HG02678 (cell line): ENCODE measurements around the gene CDR2L.

Experiments
- ATAC-seq: cut with Tn5 transposase; IDR thresholded peaks from one replicate; pipeline ENCODE4 v1.9.1; 2021; ENCODE audit warnings: mild to moderate bottlenecking, moderate library complexity; ENCODE audit not compliant: unreplicated experiment

Gene CDR2L

DNA sequence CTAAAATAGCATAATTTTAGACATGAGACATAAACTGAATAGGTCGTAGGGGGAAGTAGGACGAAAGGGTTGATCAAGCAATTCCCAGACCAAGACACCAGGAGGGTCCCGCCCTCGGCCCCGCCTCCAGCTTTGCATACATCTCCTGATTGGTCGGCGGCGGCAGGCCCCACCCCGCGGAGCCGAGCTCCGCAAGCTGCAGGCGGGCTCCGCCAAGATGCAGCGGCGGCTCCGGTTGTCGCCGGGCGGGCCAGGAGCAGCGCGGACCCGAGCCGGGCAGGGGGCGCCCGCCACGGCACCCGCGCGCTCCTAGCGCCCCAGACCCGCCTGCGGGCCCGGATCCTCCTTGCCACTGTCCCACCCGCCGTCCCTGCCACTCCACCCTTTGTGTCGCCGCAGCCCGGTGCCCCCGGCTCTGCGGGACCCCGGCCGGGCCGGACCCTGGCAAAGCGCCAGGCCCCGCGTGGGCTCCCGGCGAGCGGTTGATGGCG is at the start of gene CDR2L:
TSS of gene CDR2L (plus strand) at position 215 of the 491 bp plus-strand sequence. CDS start 412 bp downstream, outside the sequence.
- ATAC-seq, result peak; percentile 96

DNA sequence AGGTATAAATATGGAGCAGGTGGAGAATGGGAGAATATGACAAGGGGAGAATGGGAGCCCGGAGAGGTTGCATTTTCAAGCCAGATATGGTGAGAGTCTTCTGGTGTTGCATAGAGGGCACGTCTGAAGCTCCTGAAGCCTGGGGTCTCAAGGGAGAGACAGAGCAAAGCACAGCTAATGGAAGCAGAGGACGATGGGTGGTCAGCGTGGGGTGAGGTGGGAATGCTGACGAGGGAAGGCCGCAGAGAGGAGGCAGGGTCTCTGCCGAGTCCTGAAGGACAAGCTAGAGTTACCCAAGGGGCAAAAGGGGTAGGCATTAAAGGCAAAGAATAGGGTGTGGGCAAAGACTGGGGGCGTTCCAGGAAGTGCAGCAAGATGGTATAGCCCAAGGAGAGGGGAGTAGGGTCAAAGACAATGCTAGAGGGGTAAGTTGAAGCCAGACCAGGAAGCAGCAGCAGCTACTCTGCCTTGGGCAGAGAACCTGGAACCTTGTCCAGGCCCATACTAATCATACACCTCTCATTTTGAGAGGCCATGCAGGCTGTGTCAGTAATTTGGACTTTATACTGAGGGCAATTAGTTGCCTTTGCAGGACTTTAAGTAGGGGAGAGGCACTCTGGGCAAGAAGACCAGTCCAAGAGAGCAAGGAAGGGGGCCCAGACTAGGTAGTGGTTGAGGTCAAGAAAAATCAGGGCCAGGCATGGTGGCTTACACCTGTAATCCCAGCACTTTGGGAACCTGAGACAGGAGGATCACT is 49.1 kb upstream of the CDR2L start:
- ATAC-seq, result no peak

- no peak for ATAC-seq
Measured at GRCh38 chr17:74939534-74939933, 47.9 kb upstream of the CDR2L start.

DNA sequence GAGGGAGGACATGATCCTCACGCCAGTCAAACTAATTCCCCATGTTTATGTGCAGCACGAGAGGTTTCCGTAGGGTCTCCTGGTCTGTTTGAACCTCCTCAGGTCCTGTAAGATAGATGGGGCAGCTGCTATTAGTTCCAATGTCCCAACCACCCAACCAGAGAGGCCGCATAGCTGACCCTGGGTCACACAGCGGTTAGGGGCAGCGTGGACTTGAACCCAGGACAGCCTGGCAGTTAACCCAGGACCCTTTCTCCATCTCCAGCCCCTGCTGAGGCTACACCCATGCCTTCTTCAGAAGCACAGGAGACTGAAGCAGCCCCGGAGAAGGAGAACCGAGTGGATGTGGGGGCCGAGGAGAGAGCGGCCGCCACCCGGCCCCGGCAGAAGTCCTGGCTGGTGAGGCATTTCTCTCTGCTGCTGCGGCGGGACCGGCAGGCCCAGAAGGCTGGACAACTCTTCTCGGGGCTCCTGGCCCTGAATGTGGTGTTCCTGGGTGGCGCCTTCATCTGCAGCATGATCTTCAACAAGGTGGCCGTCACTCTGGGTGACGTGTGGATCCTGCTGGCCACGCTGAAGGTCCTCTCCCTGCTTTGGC is 46.2 kb upstream of the CDR2L start:
- ATAC-seq, result no peak

DNA sequence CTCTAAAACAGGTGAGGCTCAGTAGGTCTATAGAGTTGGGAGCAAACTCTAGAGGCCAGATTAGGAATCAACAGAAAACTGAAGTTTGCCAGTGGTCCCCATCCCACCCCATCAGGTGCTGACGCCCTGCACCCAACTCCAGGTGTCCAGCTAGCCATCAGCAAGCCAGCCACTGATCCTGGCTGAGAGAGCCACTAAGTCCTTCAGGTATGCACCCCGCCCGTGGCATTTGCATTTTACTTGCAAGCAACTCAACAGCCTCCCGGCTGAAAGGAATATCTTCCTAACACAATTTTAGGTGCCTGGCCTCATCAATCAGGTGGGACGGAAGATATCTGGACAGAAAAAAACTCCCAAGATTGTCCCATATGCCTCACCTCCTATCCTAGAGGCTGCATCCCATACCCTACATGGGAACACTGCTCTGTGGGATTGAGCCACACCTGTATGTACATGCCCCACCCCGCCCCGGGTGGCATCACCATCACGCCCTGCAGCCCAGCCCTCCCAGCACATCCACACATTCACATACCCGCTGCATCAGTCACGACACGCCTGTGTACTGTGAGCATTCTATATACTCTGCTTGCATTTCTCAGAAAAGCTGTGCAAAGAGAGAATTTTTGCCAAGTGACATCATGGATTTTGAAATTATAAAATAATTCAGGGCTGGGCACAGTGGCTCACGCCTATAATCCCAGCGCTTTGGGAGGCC is 43.5 kb upstream of the CDR2L start:
- ATAC-seq, result no peak

GRCh38 chr17:74945543-74945942 is 41.9 kb upstream of the CDR2L start:
- ATAC-seq, result peak; percentile 52

- no peak for ATAC-seq
Measured at GRCh38 chr17:74946641-74947040, 40.8 kb upstream of the CDR2L start.

DNA sequence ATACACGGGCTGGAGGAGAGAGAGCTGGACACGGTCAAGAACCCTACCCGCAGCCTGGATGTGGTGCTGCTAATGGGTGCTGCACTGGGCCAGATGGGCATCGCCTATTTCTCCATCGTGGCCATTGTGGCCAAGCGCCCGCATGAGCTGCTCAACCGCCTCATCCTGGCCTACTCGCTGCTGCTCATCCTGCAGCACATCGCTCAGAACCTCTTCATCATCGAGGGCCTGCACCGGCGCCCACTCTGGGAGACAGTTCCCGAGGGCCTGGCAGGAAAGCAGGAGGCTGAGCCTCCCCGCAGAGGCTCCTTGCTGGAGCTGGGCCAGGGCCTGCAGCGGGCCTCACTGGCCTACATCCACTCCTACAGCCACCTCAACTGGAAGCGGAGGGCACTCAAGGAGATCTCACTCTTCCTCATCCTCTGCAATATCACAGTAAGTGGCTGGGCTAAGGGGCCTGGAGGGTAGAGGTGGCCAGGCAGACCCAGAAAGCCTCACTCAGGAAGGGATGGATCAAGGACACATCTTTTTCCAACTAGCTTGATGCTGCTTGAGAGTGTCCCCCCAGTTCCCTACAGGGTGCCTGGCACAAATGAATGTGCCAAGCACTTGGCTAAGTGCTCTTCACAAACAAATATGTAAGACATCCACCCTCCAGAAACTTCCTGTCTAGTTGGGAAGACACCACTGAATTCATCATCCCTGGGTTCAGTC is 40.2 kb upstream of the CDR2L start:
- ATAC-seq, result no peak

DNA sequence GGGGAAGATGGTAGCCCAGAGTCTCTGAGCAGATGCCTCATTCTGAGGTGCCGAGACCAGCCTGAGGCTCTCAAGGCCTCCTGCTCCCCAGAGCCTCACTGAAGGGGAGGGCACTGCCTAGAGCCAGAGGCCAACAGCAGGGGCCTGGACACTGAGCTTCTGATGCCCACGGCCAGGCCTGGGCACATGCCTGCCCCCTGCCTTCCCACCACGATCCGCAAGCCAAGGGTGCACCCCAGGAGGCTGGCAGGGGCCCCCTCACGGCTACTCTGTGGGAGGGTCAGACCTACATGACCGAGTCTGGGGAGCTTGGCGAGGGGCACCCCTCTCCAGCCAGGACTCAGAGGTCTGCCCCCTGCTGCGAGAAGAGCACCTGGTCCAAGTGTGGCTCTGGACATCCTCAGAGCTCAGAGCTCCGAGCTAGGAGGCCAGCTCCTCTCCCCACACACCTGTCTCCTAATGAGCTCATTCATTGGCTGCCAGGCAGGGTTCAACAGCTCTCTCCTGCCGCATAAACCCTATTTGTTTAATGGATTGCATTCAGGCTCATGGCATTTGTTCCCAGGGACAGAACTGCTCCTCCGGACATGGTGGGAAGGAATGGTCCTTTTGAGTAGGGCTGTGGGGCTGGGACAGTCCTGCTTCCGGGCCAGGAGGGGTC is 37.8 kb upstream of the CDR2L start:
- no peak for ATAC-seq

DNA sequence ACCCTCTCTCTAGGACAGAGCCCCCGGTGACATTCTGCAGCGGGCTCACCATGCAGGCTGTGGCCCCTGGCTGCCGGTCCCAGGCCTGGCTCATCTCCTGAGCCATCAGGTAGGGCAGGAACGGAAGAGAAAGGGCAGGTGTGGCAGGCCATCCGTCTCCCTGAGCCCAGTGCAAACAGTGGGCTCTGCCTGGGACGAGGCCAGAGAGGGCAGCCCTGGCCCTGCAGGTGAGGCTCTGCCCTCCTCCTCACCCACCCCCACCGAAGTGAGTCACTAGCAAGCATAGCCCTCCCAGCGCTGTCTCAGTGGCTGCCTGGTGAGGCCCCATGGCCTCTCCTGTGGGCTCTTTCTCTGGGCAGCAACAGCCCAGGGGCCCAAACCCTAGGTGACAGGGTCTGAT is 37.2 kb upstream of the CDR2L start:
- no peak for ATAC-seq

DNA sequence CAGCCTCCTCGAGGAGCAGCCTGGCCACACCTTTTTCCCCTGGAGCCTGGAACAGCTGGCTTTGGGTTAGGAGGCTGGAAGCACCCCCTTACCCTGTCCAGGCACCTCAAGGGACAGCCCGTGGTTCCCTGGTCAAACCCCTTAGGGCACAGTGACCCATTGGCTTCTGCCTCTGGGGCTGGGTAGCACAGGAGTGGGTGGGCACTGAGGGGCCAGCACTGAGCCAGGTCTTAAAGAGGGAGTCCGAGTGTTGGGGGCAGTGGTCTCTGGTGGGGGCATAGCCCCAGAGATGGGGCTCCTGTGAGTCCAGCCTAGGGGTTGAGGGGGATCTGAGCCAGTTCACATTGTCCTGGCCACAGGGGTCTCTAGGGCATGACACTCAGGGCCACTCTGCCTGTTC is 36.4 kb upstream of the CDR2L start:
- no peak for ATAC-seq

DNA sequence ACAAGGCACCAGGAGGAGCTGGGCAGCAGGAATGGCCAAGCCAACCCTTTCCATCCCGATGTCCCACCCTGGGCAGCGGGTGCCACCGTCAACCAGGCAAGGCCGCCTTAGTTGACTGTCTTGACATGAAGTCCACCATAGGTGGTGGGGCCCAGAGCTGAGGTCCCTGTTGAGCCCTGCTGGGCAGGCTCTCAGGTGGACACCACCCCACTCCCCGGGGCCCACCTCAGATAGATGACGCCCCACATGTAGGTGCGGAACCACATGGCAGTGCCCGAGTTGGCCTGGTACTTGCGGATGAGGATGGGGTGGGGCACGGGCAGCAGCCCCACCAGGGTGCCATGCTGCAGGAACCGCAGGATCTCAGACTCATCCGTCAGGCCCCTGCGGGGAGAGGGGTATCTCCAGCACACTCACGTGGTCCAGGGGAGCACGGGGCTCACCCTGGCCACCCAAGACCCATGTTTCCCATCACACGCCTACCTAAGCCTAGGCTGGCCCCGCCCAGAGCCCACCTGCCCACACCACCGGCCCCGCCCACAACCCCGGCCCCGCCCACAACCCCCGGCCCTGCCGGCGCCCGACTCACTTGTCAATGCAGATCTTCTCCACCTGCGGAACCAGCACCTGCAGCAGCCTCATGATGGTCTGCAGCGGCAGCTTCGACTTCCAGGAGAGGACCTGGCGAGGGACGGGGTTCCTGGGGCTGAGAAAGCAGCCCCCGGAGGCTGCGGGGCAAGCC is 35.6 kb upstream of the CDR2L start:
- no peak for ATAC-seq

DNA sequence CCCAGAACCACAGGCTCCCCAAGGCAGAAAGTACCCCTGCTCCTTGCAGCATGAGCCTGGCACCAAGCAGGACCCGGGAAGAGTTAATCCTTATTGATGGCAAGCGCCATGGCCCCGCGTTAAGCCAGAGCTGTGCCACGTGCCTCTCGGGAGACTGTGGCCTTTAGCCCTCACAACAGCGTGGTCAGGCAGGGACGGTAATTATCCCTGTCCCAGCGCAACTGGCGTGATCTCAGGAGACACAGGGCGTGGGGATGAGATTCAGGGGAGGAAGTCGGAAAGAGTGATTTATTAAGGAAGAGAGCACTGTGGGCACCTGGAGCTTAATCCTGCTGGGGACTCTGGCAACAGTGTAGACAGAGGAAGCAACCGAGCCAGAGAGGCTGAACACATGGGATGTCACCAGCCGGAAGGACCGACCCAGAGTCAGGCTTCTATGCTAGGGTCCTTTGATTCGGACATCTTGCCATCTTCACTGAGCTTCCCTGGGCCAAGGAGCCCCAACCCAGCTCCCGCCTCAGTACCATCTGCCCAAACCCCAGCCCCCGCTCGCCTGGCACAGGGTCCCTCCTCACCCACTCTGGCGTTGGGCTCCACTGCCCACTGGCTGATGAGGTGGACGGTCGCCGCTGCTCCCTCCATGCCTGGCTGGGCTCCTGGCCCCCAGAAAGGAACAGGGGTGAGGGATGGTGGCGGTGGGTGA is 34.9 kb upstream of the CDR2L start:
- ATAC-seq, result no peak

- ATAC-seq, result no peak
Measured at GRCh38 chr17:74953134-74953687, 34.2 kb upstream of the CDR2L start.

DNA sequence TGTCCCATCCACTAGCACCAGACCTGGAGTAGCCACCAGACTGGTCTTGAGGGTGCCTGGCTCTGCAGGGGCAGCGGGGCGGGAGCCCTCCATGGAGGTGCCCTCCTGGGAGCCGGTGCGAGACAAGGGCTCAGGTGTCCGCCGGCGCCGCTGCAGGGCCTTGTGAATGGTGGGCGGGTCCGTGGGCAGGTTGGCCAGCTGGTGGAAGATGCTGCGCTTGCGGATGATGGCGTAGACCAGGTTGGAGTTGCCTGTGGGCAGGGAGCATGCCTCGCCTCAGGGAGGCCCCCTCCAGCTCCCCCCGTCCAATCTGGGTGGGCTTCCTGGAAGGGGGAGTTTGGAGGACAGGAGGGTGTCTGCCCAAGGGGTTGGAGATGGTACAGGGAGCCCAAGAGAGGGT is 33.3 kb upstream of the CDR2L start:
- no peak for ATAC-seq

DNA sequence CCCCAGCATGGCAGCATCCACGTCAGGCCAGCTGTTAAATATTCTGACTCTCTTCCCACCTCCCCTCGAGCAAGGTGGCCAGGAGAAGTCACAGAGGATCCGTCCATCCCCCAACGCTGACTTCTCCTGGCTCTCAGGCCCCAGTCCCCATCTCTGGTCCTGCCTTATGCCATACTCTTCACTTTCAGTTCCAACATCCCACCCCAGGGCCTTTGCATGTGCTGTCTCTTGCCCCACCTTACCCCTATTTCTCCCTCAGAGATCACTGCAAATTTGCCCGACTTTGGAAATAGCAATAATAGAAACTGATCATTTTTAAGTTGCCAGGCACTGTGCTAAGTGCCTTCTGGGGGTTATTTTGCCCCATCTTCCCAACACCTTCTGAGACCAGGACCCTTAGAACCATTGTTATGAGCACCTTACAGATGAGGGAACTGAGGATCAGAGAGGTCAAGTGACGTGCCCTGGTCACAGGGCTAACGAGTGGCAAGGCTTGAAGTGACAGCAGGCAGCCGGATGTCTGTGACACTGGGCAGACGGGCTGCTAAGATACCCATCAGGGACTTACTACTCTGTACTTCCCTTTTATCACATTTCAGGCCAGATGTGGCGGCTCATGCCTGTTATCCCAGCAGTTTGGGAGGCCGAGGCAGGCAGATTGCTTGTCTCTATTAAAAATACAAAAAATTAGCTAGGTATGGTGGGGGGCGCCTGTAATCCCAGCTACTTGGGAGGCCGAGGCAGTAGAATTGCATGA is 32.6 kb upstream of the CDR2L start:
- no peak for ATAC-seq

GRCh38 chr17:74956093-74956492 is 31.3 kb upstream of the CDR2L start:
- no peak for ATAC-seq
